CD4-positive, alpha-beta T cell treated with Interleukin-4 for 1 hour (primary cell): ENCODE data around the gene SHCBP1L.
"Not testable (repeated sequence)": the region's sequence is repeated elsewhere in the genome, so short reads cannot be mapped to it uniquely, and the experiment has no call there.

Source experiments
- DNase-seq, 2 donors: peaks; one replicate each; pipeline ENCODE4 v3.0.0-alpha.2; 2020 to 2022

SHCBP1L gene

GRCh38 chr1:182962554-182963115 lies 9.7 kb upstream of the SHCBP1L start:
- DNase-seq = peak; percentile 12 to 57

- no peak for DNase-seq
Observed at GRCh38 chr1:182960046-182960445, 7.1 kb upstream of the SHCBP1L start.

DNA sequence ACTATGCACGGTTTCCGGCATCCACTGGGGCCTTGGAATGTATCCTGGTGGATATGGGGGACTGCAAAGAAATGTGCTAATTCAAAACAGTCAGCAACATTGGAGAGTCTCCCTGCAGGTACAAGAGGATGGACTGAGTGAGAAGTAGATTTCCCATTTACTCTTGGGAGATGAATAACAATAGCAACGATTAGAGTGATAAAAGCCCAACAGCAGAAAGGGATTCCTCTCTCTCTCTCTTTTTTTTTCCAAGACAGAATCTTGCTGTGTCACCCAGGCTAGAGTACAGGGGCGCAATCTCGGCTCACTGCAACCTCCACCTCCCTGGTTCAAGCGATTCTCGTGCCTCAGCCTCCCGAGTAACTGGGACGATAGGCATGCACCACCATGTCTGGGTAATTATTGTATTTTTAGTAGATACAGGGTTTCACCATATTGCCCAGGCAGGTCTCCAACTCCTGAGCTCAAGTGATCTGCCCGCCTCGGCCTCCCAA lies 5.0 kb upstream of the SHCBP1L start:
- no peak for DNase-seq

DNA sequence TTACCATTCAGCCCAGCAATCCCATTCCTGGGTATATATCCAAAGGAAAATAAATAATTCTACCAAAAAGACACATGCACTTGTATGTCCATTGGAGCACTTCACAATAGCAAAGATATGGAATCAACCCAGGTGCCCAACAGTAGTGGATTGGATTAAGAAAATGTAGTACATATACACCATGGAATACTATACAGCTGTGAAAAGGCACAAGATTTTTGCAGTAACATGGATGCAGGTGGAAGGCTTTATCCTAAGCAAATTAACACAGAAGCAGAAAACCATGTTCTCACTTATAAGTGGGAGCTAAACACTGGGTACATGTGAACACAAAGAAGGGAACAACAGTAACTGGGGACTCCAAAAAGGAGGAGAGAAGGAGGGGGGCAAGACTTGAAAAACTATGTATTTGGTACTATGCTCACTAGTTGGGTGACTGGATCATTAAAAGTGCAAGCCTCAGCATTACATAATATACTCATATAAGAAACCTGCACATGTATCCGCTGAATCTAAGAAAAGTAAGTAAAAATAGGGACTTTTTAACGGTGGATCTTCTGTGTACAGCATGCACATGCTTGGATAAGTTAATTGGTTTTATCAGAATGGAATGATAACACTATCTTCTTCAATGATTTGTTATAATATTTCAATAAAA lies 3.9 kb upstream of the SHCBP1L start:
- DNase-seq = no peak

- DNase-seq = no peak
Observed at GRCh38 chr1:182955596-182956588, 2.9 kb upstream of the SHCBP1L start.

DNA sequence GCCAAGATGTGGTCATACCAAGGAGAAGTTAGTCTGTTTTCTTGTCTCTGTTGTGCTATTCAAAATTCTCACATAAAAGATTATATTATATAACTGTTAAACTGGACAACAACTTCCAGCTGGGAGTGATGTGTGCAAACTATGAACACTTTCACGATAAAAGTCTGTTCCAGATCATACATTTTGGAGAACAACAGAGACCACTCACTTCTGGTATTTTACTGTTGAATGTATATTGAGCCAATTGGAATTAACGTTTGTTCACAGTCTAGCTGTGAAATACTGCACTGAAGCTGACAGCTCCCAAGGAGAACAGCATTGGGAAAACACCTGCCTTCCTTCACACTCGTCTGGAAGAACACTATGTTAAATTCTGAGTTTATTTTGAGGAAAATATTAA lies 860 bp upstream of the SHCBP1L start:
- no peak for DNase-seq

- DNase-seq = not testable (repeated sequence)
Observed at GRCh38 chr1:182943336-182943735, 9.6 kb downstream of the SHCBP1L start.

GRCh38 chr1:182942145-182942544 lies 10.8 kb downstream of the SHCBP1L start:
- not testable (repeated sequence) for DNase-seq

DNA sequence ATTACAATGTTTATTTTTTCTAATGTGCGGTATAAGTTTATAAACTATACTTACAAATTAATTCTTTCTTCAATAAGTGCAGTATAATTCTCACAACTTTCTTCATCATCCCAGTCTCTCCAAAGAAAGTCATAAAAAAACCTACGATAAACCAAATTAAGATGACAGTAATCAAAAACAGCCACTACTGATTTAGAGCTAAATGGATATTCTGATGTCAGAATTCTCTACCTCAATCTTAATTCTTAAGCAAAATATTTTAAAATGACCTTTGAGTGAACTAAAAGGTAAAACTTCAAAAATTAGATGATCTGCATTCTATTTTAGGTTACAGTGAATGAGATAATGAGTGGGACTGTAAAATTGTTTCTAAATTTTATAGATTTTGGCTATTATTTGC lies 13.6 kb downstream of the SHCBP1L start:
- no peak for DNase-seq

GRCh38 chr1:182935716-182936115 lies 17.2 kb downstream of the SHCBP1L start:
- DNase-seq = no peak

DNA sequence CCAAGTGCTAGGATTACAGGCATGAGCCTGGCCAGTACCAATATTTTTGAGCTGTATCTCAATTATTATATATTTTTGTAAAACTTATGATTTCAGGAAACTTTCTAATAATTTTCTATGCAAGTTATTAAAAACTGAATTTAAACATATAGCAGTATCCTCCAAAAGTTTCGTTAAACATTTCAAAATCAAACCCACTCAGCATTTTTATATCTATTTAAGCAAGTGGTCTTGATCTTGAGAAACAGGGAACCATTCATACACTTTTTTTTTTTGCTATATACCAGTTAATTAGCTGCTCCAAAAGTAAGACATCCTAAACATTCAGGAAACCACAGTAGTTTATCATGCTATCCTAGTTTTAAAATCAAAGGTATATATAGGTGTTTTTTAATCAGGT lies 22.0 kb downstream of the SHCBP1L start:
- no peak for DNase-seq

- no peak for DNase-seq
Observed at GRCh38 chr1:182927693-182928433, 25.1 kb downstream of the SHCBP1L start.

DNA sequence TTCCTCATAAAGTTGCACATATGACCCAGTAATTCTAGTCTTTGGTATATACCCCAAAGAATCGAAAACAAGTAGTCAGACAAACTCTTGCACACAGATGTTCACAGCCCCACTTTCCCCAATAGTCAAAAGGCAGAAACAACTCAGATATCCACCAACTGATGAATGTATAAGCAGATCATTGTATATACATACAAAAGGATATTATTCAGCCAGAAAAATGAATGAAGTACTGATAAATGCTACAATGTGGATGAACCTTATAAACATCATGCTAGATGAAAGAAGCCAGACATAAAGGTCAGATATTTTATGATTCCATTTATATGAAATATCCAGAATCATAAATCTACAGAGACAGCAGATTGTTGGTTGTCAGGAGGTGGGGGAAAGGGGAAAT lies 27.3 kb downstream of the SHCBP1L start:
- DNase-seq = no peak

DNA sequence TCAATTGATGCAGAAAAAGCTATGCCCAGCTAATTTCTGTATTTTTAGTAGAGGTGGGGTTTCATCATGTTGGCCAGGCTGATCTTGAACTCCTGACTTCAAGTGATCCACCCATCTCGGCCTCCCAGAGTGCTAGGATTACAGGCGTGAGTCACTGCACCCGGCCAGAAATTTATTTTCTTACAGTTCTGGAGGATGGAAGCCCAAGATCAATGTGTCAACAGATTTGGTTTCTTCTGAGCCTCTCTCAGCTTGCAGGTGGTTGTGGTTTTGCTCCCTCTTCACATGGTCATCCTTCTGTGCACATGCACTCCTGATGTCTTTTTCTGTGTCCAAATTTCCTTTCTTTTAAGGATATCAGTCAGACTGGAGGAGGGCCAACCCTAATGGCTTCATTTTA lies 35.6 kb downstream of the SHCBP1L start:
- no peak for DNase-seq

GRCh38 chr1:182913401-182913800 lies 39.6 kb downstream of the SHCBP1L start:
- DNase-seq = no peak

DNA sequence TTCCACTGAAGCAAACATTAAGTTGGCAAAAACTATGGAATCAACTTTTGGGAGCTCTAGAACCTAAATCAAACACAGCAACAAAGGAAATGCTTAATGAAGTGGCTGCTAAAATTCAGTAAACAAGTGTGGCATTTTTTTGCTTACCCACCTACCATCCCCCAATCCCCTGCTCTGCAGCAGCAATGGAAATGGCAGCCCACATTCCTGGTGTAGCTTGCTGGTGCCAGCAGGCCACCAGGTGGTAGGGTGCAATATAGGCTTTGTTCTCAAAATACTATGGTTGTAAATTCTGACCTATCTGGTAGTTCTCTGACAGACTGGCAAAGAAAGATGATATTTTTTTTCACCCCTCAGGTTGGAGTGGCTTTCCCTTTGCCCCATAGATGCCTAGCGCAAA lies 42.8 kb downstream of the SHCBP1L start:
- DNase-seq = no peak

DNA sequence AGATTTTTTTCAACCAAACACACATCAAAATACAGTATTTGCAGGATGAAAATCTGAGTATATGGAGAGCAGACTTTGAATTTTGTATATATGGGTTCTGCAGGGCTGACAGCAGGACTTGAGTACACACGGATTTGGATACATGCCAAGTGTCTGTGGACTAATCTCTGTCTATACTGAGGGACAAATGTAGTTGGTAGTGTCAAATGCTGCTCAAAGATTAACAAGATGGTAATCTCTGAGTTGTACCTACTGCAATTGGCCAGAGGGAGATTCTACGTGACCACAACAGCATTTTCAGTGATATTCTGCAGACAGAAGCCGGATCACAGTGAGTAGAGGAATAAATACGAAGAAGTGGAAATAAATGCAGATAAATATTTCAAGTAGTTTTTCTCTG lies 43.4 kb downstream of the SHCBP1L start:
- DNase-seq = no peak

DNA sequence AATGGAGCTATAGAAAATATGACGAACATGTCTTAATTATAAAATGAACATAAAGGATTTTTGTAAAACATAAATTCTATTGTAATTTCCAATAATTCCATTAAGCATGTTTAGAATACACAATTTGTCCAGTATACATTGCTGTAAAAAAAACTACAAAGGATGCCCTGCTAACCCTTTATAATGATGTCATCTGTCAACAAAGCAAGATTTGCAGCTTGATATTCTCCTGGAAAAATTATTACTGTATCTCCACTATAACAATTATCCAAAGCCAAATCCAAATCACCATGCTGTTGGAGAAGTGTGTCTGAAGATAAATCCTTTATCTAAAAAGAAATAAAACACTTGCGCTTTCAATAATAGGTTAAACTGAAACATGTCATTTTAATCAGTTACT lies 47.6 kb downstream of the SHCBP1L start:
- no peak for DNase-seq

- not testable (repeated sequence) for DNase-seq
Observed at GRCh38 chr1:182901946-182902345, 51.0 kb downstream of the SHCBP1L start.

DNA sequence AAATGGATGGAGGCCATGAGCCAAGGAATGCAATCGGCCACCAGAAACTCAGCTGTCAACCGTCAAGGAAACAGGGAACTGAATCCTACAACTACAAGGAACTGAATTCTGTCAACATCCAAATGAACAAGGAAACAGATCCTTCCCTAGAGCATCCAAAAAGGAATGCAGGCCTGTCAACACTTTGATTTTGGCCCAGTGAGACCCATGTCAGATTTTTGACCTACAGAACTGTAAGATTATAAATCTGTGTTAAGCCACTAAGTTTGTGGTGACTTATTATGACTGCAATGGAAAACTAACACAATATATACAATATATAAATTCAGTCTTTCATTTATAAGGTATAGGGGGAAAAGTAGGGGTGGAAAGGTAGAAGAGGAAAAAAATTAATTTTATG lies 55.3 kb downstream of the SHCBP1L start:
- DNase-seq = no peak

DNA sequence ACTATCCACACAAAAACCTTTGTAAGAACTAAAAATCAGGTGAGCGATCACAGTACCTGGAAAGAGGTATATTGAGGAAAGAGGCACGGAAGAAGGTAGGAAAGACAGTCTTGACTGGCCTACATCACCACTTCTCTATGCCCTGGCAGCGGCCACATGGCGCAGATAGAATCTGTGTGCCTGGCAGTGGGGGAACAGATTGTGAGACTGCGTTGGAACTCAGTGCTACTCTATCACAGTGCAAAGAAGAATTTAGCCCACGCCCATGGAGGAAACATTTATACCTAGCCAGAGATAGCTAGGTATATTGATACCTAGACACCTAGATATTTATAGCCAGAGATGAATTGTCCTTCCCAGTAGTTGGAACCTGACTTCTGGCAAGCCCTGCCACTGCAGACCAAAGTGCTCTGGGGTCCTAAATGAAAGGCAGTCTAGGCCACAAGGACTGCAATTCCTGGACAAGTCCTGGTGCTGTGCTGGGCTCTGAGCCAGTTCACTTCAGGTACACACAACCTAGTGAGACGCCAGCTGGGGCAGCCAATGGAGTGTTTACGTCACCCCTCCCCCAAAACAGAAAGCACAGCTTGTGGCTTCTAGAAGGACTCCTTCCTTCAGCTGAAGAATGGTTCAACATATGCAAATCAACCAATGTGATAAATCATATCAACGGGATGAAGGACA lies 61.9 kb downstream of the SHCBP1L start:
- no peak for DNase-seq

DNA sequence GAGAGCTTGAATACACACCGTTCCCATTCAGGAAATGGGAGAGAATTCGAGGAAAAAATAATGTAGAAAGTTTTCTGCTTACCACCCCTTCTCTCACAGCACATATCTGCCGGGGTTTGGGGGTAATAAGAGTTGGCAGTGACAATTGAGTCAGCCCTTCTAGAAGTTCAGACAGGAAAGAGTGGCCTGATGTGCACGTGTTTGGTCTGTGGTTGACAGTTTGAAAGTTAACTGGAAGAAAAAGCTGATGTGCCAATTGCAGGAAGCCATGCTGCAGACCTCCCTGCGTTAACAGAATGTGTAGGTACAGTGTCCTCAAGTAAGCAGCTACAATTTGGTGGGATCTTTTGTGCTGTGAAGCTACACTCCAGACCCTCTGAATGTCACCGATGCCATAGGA lies 63.0 kb downstream of the SHCBP1L start:
- peak in 1 of 2 donors; percentile 28 for DNase-seq
